Fibroblast of lung (primary cell): ENCODE measurements around the gene OR4D9. TPM values are rescaled to one million over a fixed set of nuclear protein-coding genes. Genes with fewer than 3 reads are reported as not detected.

Experiments
- DNase-seq, 2 donors: peaks; one replicate each; pipeline versions ENCODE4 v3.0.0 to v3.0.0-alpha.2; 2010; ENCODE audit warnings: low read depth in 2 of 2
- H2AFZ ChIP-seq: 2 replicates; pipeline ENCODE4 v1.5.1; 2012; ENCODE audit warnings: low read length, control low read depth, inconsistent platforms
- H3K27ac ChIP-seq: 2 replicates; pipeline ENCODE4 v1.5.1; 2011; ENCODE audit warnings: low read length, control low read depth; ENCODE audit not compliant: insufficient read depth
- H3K27me3 ChIP-seq: 2 replicates; pipeline ENCODE4 v1.5.1; 2011; ENCODE audit warnings: mild to moderate bottlenecking, low read length; ENCODE audit not compliant: control insufficient read depth, insufficient read depth
- H3K36me3 ChIP-seq: 2 replicates; pipeline ENCODE4 v1.5.1; 2011; ENCODE audit warnings: low read length; ENCODE audit not compliant: control insufficient read depth, insufficient read depth
- H3K4me1 ChIP-seq: 2 replicates; pipeline ENCODE4 v1.5.1; 2011; ENCODE audit warnings: low read length; ENCODE audit not compliant: control insufficient read depth, insufficient read depth; ENCODE audit errors: extremely low read depth
- H3K4me2 ChIP-seq: 2 replicates; pipeline ENCODE4 v1.5.1; 2011; ENCODE audit warnings: low read length, control low read depth; ENCODE audit not compliant: insufficient read depth; ENCODE audit errors: extremely low read depth
- H3K4me3 ChIP-seq, 4 experiments: fragments of 200-600 bp in 1 of 4; sonication (generic) in 1 of 4; replicated peaks in 1 of 4; 2 replicates each; pipeline ENCODE4 v1.5.1; 2011 to 2016; ENCODE audit warnings: low read length in 4 of 4, low read depth in 3 of 4, mild to moderate bottlenecking in 3 of 4, control low read depth in 2 of 4, inconsistent platforms in 1 of 4, mixed read lengths in 1 of 4; ENCODE audit not compliant: insufficient read depth in 1 of 4; ENCODE audit errors: control extremely low read depth in 1 of 4
- H3K79me2 ChIP-seq: 2 replicates; pipeline ENCODE4 v1.5.1; 2012; ENCODE audit warnings: mild to moderate bottlenecking, low read length, inconsistent platforms; ENCODE audit not compliant: control insufficient read depth, insufficient read depth
- H3K9ac ChIP-seq: 2 replicates; pipeline ENCODE4 v1.5.1; 2011; ENCODE audit warnings: mild to moderate bottlenecking, low read length, control low read depth; ENCODE audit not compliant: insufficient read depth
- H3K9me3 ChIP-seq: 2 replicates; pipeline ENCODE4 v1.5.1; 2012; ENCODE audit warnings: low read depth, low read length; ENCODE audit not compliant: control insufficient read depth, insufficient read depth
- H4K20me1 ChIP-seq: 2 replicates; pipeline ENCODE4 v1.5.1; 2011; ENCODE audit warnings: low read length; ENCODE audit not compliant: control insufficient read depth, insufficient read depth; ENCODE audit errors: extremely low read depth
- EZH2 ChIP-seq: IDR thresholded peaks from 2 replicates; pipeline ENCODE4 v1.5.1; 2012; ENCODE audit warnings: low read length, control low read depth, mild to moderate bottlenecking; ENCODE audit errors: missing control alignments
- polyA minus RNA-seq: library from RNA; depleted of rRNA, polyadenylated mRNA; stranded (reverse); fragments of >200 nt; gene quantifications from 2 replicates; pipeline ENCODE4 v1.2.3, GENCODE V29; 2011; ENCODE audit warnings: low replicate concordance
- polyA plus RNA-seq, 2 donors: library from polyadenylated mRNA; depleted of rRNA in 1 of 2; stranded (reverse) in 1 of 2; unstranded in 1 of 2; fragments of >200 nt; gene quantifications; 2 replicates each; pipeline ENCODE4 v1.2.1, GENCODE V29; 2011 to 2012; ENCODE audit warnings: missing spikeins in 1 of 2
- total RNA-seq: library from RNA; depleted of rRNA; stranded (reverse); fragments of >200 nt; gene quantifications from 2 replicates; pipeline ENCODE4 v1.2.1, GENCODE V29; 2014
- TF ChIP-seq, protein P1 (sequence below), 2 donors: IDR thresholded peaks in 1 of 2; conservative IDR thresholded peaks in 1 of 2; 1 replicate in 1 of 2; 2 replicates in 1 of 2; pipeline ENCODE4 v1.5.1; 2011 to 2012; ENCODE audit warnings: low read length in 2 of 2, control low read depth in 1 of 2, inconsistent platforms in 1 of 2, low read depth in 1 of 2, mild to moderate bottlenecking in 1 of 2

The OR4D9 gene
- total RNA-seq (not detected in 2 replicates), polyA plus RNA-seq (not detected in 2 replicates), polyA minus RNA-seq (not detected in 2 replicates)
- not detected in 2 replicates for polyA plus RNA-seq (2012)

DNA sequence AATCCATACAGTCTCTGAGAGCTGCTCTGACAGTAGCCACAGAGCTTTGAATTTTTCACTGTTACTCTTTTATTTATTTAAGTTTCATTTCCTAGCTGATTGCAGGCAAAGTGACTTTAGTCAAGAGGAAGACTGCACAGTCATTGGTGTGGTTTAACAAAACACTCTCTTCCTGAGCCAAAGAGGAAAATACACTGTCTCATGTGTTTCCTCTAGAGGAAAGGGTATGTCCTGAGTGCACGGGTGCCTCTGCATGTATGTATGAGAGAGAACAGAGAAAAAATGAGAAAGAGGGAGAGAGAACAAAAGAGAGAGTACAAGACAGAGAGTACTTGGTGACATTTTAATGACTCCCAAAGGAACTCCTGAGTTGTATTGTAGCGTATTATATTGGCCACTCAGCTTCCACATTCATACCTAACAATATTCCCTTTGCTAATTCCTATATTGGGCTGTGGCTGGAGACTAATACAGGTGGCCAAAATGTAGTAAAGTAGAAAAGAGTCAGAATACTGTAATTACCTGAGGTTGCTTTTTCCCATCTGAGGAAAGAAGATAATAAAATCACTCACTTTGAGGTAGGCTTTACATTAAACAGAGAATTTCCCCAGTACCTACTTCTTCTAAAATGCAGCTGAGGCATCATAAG is at the start of gene OR4D9:
Gene OR4D9 (plus strand): TSS at position 599 of the 649 bp plus-strand sequence. CDS start 3,374 bp downstream, outside the sequence.
- Histone ChIP-seq H3K4me2 (no peak within 1 kb of the TSS), H3K79me2 (no peaks in the 10 kb centered on the region), H3K9ac (no peak within 1 kb of the TSS), H3K9me3 (no peaks in the 10 kb centered on the region), H3K27ac (no peak within 1 kb of the TSS), H3K4me3 (no peak within 1 kb of the TSS), H4K20me1 (no peaks in the 10 kb centered on the region), H3K27me3 (no peaks in the 10 kb centered on the region), H3K4me1 (no peaks in the 10 kb centered on the region), H2AFZ (no peak within 1 kb of the TSS), H3K36me3 (no peaks in the 10 kb centered on the region)
- no peak for DNase-seq
- TF ChIP-seq, protein P1, sequence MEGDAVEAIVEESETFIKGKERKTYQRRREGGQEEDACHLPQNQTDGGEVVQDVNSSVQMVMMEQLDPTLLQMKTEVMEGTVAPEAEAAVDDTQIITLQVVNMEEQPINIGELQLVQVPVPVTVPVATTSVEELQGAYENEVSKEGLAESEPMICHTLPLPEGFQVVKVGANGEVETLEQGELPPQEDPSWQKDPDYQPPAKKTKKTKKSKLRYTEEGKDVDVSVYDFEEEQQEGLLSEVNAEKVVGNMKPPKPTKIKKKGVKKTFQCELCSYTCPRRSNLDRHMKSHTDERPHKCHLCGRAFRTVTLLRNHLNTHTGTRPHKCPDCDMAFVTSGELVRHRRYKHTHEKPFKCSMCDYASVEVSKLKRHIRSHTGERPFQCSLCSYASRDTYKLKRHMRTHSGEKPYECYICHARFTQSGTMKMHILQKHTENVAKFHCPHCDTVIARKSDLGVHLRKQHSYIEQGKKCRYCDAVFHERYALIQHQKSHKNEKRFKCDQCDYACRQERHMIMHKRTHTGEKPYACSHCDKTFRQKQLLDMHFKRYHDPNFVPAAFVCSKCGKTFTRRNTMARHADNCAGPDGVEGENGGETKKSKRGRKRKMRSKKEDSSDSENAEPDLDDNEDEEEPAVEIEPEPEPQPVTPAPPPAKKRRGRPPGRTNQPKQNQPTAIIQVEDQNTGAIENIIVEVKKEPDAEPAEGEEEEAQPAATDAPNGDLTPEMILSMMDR (conservative IDR thresholded peaks at IDR 0.05 in 1 of 2, IDR thresholded peaks at IDR 0.05 in 1 of 2; ENCODE audit: low read depth in 1 of 2, low read length in 2 of 2): no peak
- no peak for TF ChIP-seq EZH2

DNA sequence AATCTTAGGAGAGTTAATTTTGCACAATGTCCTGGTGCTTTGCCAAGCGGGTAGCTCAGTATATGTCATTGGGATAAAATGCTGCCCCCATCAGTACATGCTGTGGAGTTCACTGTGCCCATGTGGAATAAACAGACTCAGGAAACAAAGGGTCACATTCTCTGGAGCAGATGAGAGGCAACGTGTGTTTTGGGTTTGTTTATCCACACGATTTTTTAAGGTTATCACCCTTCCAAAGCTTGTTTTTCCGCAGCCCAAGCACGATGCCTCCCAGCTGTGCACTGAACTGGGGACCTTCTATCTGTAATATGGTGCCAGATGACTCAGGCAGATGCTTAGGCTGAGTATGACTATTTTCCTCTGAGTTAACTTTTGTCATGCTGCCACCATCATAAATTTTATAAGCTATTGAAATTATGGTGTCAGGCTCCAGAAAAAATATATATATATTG is 48.1 kb upstream of the OR4D9 start:
- Histone ChIP-seq H3K4me2 (no peak overlapping the region), H3K4me1 (no peaks in the 10 kb centered on the region), H3K36me3 (no peaks in the 10 kb centered on the region), H3K9me3 (no peaks in the 10 kb centered on the region), H3K79me2 (no peaks in the 10 kb centered on the region), H4K20me1 (no peaks in the 10 kb centered on the region), H3K27ac (no peak overlapping the region), H3K4me3 (no peak overlapping the region), H2AFZ (no peak overlapping the region), H3K9ac (no peak overlapping the region), H3K27me3 (no peaks in the 10 kb centered on the region)
- no peak for DNase-seq
- TF ChIP-seq, protein P1 (conservative IDR thresholded peaks at IDR 0.05 in 1 of 2, IDR thresholded peaks at IDR 0.05 in 1 of 2; ENCODE audit: low read depth in 1 of 2, low read length in 2 of 2): no peak
- no peak for TF ChIP-seq EZH2

DNA sequence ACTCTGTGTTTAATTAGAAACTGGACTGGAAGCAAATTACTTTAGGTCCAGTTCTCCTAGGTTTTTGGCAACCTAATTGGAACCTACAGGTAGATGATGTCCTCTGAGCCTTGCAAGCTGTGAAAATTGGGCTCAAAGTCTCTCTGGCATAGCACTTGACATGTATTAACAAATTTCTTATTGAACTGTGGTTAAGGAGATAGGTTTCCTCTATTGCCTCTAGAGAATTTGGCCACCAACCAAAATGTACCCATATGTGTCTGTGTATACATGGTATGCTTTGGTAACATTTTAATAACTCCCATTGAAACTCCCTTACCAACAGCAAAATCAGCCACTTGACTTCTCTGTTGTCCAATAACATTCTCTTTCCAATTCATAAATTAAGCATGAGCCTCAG is 38.3 kb upstream of the OR4D9 start, which contains the start of gene OR4D10:
Gene OR4D10 (plus strand): TSS at position 301 of the 400 bp plus-strand sequence. CDS start 4,115 bp downstream, outside the sequence.
- H4K20me1 ChIP-seq: no peaks in the 10 kb centered on the region
- no peak for DNase-seq
- no peaks in the 10 kb centered on the region for H3K79me2 ChIP-seq
- no peaks in the 10 kb centered on the region for H3K4me1 ChIP-seq
- no peak within 1 kb of the TSS for H3K9ac ChIP-seq
- H3K36me3 ChIP-seq: no peaks in the 10 kb centered on the region
- TF ChIP-seq, protein P1 (conservative IDR thresholded peaks at IDR 0.05 in 1 of 2, IDR thresholded peaks at IDR 0.05 in 1 of 2; ENCODE audit: low read depth in 1 of 2, low read length in 2 of 2): no peak
- no peak for TF ChIP-seq EZH2
- H3K27ac ChIP-seq: no peak within 1 kb of the TSS
- H3K9me3 ChIP-seq: no peaks in the 10 kb centered on the region
- no peak within 1 kb of the TSS for H2AFZ ChIP-seq
- no peak within 1 kb of the TSS for H3K4me3 ChIP-seq
- H3K4me2 ChIP-seq: no peak within 1 kb of the TSS
- no peaks in the 10 kb centered on the region for H3K27me3 ChIP-seq
